Left kidney (tissue), 2 donors: ENCODE results near the gene NHS. TPM values are rescaled to one million over a fixed set of nuclear protein-coding genes. Genes with fewer than 3 reads are reported as not detected.

Experiments used
- DNase-seq: peaks from one replicate; pipeline ENCODE4 v3.0.0-alpha.2; 2013
- polyA plus RNA-seq: library from polyadenylated mRNA; unstranded; fragments of 120-200 nt; gene quantifications from one replicate; pipeline ENCODE4 v1.2.1, GENCODE V29; 2013; ENCODE audit not compliant: insufficient read length

The NHS gene
- polyA plus RNA-seq, 1 donor = 27.3 TPM

GRCh38 chrX:17403972-17404371, 29.0 kb downstream of the NHS start:
- DNase-seq = no peak

- no peak for DNase-seq
Measured at GRCh38 chrX:17405225-17405969, 30.4 kb downstream of the NHS start.

- no peak for DNase-seq
Measured at GRCh38 chrX:17409566-17410290, 34.7 kb downstream of the NHS start.

GRCh38 chrX:17410651-17411050, 35.7 kb downstream of the NHS start:
- no peak for DNase-seq

GRCh38 chrX:17411205-17411604, 36.2 kb downstream of the NHS start:
- no peak for DNase-seq

GRCh38 chrX:17412692-17413091, 37.7 kb downstream of the NHS start:
- no peak for DNase-seq

GRCh38 chrX:17413228-17413627, 38.2 kb downstream of the NHS start:
- DNase-seq = no peak

- DNase-seq = no peak
Measured at GRCh38 chrX:17414027-17414658, 39.1 kb downstream of the NHS start.

GRCh38 chrX:17414839-17415238, 39.8 kb downstream of the NHS start:
- no peak for DNase-seq

GRCh38 chrX:17415242-17415810, 40.3 kb downstream of the NHS start:
- no peak for DNase-seq

- DNase-seq = no peak
Measured at GRCh38 chrX:17417372-17417771, 42.4 kb downstream of the NHS start.

- DNase-seq = no peak
Measured at GRCh38 chrX:17425136-17425535, 50.1 kb downstream of the NHS start.

GRCh38 chrX:17425551-17425950, 50.6 kb downstream of the NHS start:
- no peak for DNase-seq

GRCh38 chrX:17431171-17431570, 56.2 kb downstream of the NHS start:
- DNase-seq = no peak

GRCh38 chrX:17432158-17432557, 57.2 kb downstream of the NHS start:
- DNase-seq = no peak

GRCh38 chrX:17433965-17434364, 59.0 kb downstream of the NHS start:
- no peak for DNase-seq

GRCh38 chrX:17435476-17435875, 60.5 kb downstream of the NHS start:
- no peak for DNase-seq

GRCh38 chrX:17438221-17438620, 63.2 kb downstream of the NHS start:
- DNase-seq = no peak

GRCh38 chrX:17440258-17440657, 65.3 kb downstream of the NHS start:
- DNase-seq = no peak

- no peak for DNase-seq
Measured at GRCh38 chrX:17440836-17441235, 65.8 kb downstream of the NHS start.

GRCh38 chrX:17441965-17442364, 67.0 kb downstream of the NHS start:
- DNase-seq = no peak

GRCh38 chrX:17442898-17443297, 67.9 kb downstream of the NHS start:
- DNase-seq = no peak

- no peak for DNase-seq
Measured at GRCh38 chrX:17443556-17443955, 68.6 kb downstream of the NHS start.
